GM18505 (cell line): Measurements from ENCODE around the gene LMF1.
"Not testable (repeated sequence)": the region's sequence is repeated elsewhere in the genome, so short reads cannot be mapped to it uniquely, and the experiment has no call there.

Experiments
- ATAC-seq: cut with Tn5 transposase; IDR thresholded peaks from one replicate; pipeline ENCODE4 v1.9.1; 2021; ENCODE audit not compliant: unreplicated experiment
- POLR2A ChIP-seq: IDR thresholded peaks from 4 replicates; pipeline ENCODE4 v1.6.1; 2011; ENCODE audit warnings: borderline replicate concordance; ENCODE audit not compliant: insufficient read depth, insufficient read length; ENCODE audit errors: extremely low read depth

The LMF1 gene

GRCh38 chr16:891353-891740 is 79.4 kb downstream of the LMF1 start:
- ATAC-seq = no peak
- TF ChIP-seq POLR2A = no peak

- no peak for ATAC-seq
- no peak for TF ChIP-seq POLR2A
These were observed 80.0 kb downstream of the LMF1 start for GRCh38 chr16:890716-891352.

- no peak for ATAC-seq
- no peak for TF ChIP-seq POLR2A
These were observed 80.6 kb downstream of the LMF1 start for GRCh38 chr16:890217-890616.

GRCh38 chr16:889586-889985 is 81.2 kb downstream of the LMF1 start:
- no peak for ATAC-seq

GRCh38 chr16:888901-889570 is 81.7 kb downstream of the LMF1 start:
- no peak for TF ChIP-seq POLR2A
- no peak for ATAC-seq

More at GRCh38 chr16:889586-889985, 81.2 kb downstream of the LMF1 start:
- no peak for TF ChIP-seq POLR2A

GRCh38 chr16:888456-888855 is 82.3 kb downstream of the LMF1 start:
- ATAC-seq = not testable (repeated sequence)

- no peak for TF ChIP-seq POLR2A
- no peak for ATAC-seq
These were observed 82.9 kb downstream of the LMF1 start for GRCh38 chr16:887846-888245.

GRCh38 chr16:886802-887731 is 83.7 kb downstream of the LMF1 start:
- no peak for ATAC-seq
- TF ChIP-seq POLR2A = no peak

GRCh38 chr16:886084-886543 is 84.7 kb downstream of the LMF1 start:
- no peak for ATAC-seq
- no peak for TF ChIP-seq POLR2A

- ATAC-seq = no peak
- TF ChIP-seq POLR2A = no peak
These were observed 85.4 kb downstream of the LMF1 start for GRCh38 chr16:885391-885790.

- no peak for ATAC-seq
- TF ChIP-seq POLR2A = no peak
These were observed 86.6 kb downstream of the LMF1 start for GRCh38 chr16:884232-884631.

GRCh38 chr16:883781-884180 is 87.0 kb downstream of the LMF1 start:
- ATAC-seq = no peak
- TF ChIP-seq POLR2A = no peak

- ATAC-seq = no peak
- TF ChIP-seq POLR2A = no peak
These were observed 87.4 kb downstream of the LMF1 start for GRCh38 chr16:883340-883739.

- ATAC-seq = not testable (repeated sequence)
These were observed 88.1 kb downstream of the LMF1 start for GRCh38 chr16:882671-883070.

GRCh38 chr16:882256-882655 is 88.5 kb downstream of the LMF1 start:
- no peak for TF ChIP-seq POLR2A
- no peak for ATAC-seq
